Heart right ventricle (tissue), 16 donors: Measurements from ENCODE around the gene NIT2. TPM values are rescaled to one million over a fixed set of nuclear protein-coding genes. Genes with fewer than 3 reads are reported as not detected.
A peak's percentile ranks its signal among the peaks of the same experiment; 100 is the strongest.

Experiments used
- ATAC-seq, 8 donors: fragments of 200-7000 bp; cut with Tn5 transposase; one replicate each; pipeline ENCODE4 v1.9.1; 2020; ENCODE audit warnings: mild to moderate bottlenecking in 8 of 8, moderate library complexity in 8 of 8, moderate number of reproducible peaks in 1 of 8
- DNase-seq, 2 donors: peaks; one replicate each; pipeline ENCODE4 v3.0.0-alpha.2; 2020
- H3K27ac ChIP-seq, 10 donors: fragments of 200-600 bp; sonication (generic) in 2 of 10; one replicate each; pipeline versions ENCODE4 v1.5.0 to v1.8.0; 2020 to 2022; ENCODE audit warnings: mild to moderate bottlenecking in 3 of 10
- H3K27me3 ChIP-seq, 7 donors: fragments of 200-600 bp; one replicate each; pipeline ENCODE4 v1.8.0; 2021 to 2022; ENCODE audit warnings: mild to moderate bottlenecking in 2 of 7
- H3K36me3 ChIP-seq, 9 donors: fragments of 200-600 bp; sonication (generic) in 1 of 9; one replicate each; pipeline versions ENCODE4 v1.5.0 to v1.8.0; 2020 to 2022; ENCODE audit warnings: mild to moderate bottlenecking in 2 of 9
- H3K4me1 ChIP-seq, 9 donors: fragments of 200-600 bp; sonication (generic) in 1 of 9; one replicate each; pipeline versions ENCODE4 v1.5.0 to v1.8.0; 2020 to 2022; ENCODE audit warnings: mild to moderate bottlenecking in 4 of 9
- H3K4me3 ChIP-seq, 10 donors: fragments of 200-600 bp; sonication (generic) in 2 of 10; one replicate each; pipeline versions ENCODE4 v1.5.0 to v1.8.0; 2020 to 2022; ENCODE audit warnings: mild to moderate bottlenecking in 7 of 10, moderate library complexity in 2 of 10
- H3K9me3 ChIP-seq, 11 donors: fragments of 200-600 bp in 10 of 11; sonication (generic) in 2 of 11; one replicate each; pipeline versions ENCODE4 v1.5.0 to v1.8.0; 2013 to 2022; ENCODE audit warnings: mild to moderate bottlenecking in 2 of 11, control low read depth in 1 of 11, moderate library complexity in 1 of 11
- CTCF ChIP-seq, 9 donors: fragments of 200-600 bp; sonication (generic) in 2 of 9; IDR thresholded peaks; one replicate each; pipeline versions ENCODE4 v1.5.0 to v1.8.0; 2021 to 2022; ENCODE audit warnings: antibody characterized with exemption in 9 of 9, mild to moderate bottlenecking in 5 of 9, moderate library complexity in 1 of 9
- WGBS, 2 donors: extraction: QIAGEN DNeasy Blood & Tissue Kit; methylation state at CpG; one replicate each; pipeline ENCODE4 v1.1.7; 2013; ENCODE audit warnings: inconsistent platforms in 1 of 2; 5-methylcytosine and 5-hydroxymethylcytosine counted together
- intact Hi-C, 10 donors: fragments of 100-400 bp; cut with DNase I; formaldehyde crosslinking; loops; one replicate each; pipeline versions ENCODE4 v1.11.1 to v1.14.2; 2022
- polyA plus RNA-seq, 2 donors: library from polyadenylated mRNA; stranded (reverse); fragments of 200-250 nt; gene quantifications; one replicate each; pipeline ENCODE4 v1.2.3, GENCODE V29; 2013
- total RNA-seq, 10 donors: library from RNA; stranded (reverse); fragmentation: NEBNext Ultra II Directional in 3 of 10; extraction: Animal tissue kit (Norgen Biotek cat#: 25700) in 3 of 10; gene quantifications; one replicate each; pipeline versions ENCODE4 v1.2.1 to v1.2.4, GENCODE V29; 2021 to 2023
- donor health status: Arrhythmogenic right ventricular cardiomyopathy.
- donor health status: ischemic (EF 13 %, LVEDD 7.1; RV severe dilation, severe dysfunction).
- donor health status: healthy with polysubstance abuse.
- donor health status: DM: no; HTN: yes; CAD: no.
- donor health status: DM: no; HTN: no; CAD: no.
- donor health status: ischemic (EF 25% LVEDD 6.9; RV normal size, moderate dysfunction).
- donor health status: ischemic (EF 25% LVEDD 5.7; RV mildly dilated, moderate dysfunction).
- donor health status: healthy.
- donor health status: DM: yes; HTN: yes; CAD: no.
- donor health status: Ischemic cardiomyopathy.
- donor health status: ischemic (EF 35%, LVEDD 5.7; RV mildly dilated, moderate dysfunction).
- donor health status: nonischemic (EF 11% LVEDD 7.7; RV severe dilation, severe dysfunction).
- donor health status: DM: yes; HTN: yes; CAD: no.
- donor health status: PGD.
- donor health status: ischemic (EF 29% LVEDD 5.4; RV normal size, mild dysfunction).
- donor health status: nonischemic (EF 23%, LVEDD 6.1; RV moderate dilation, normal function).

The NIT2 gene
- total and polyA plus RNA-seq, 12 donors, result 14.7 to 56.7 (median 44.0) TPM

DNA sequence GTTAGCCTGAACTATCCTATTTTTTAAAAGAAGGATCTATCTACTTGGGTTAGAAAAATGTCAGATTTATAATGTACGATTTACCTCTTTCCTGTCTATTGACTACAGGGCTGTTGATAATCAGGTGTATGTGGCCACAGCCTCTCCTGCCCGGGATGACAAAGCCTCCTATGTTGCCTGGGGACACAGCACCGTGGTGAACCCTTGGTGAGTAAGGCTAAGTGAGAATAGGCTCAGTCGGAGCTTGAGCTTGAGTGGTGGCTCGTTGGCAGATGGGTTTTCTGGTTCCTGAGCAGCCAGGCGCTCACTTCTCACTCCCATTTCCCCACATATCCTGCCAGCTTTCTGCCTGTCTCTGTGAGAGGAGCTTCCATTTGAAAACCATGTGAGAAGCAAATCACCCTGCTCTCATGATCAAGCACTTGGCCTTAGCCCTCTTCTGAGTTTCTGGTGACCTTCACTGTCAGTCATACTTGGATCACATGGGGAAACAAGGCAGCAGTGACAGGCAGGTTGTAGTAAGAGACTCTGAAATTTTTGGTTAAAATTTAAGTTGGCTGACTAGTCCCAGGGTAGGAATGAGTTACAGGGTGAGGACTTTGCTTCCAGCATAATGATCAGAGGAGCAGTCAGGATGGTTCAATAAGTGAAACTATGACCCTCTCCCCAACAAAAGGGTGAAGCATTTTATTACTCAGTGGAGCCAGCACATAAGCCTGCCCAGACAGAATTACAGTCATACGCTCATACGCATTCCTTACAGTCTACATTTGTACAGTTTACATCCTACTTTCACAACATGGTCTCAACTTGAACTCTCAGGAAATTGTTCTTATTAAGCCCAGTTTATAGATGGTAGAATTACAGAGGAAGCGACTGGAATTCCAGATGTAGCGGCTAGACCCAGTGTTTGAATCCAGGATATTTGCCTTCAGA is 18.0 kb downstream of the NIT2 start:
- ATAC-seq, result peak in 2 of 8 donors; percentile 39 to 42
- no peak for DNase-seq
- Histone ChIP-seq H3K27ac (no peak overlapping the region), H3K9me3 (peaks cover 0 to 3% (median 0%) of the 10 kb centered on the region in 11 donors), H3K4me3 (no peak overlapping the region), H3K4me1 (no peaks in the 10 kb centered on the region), H3K27me3 (no peaks in the 10 kb centered on the region), H3K36me3 (peaks cover 0 to 91% (median 35%) of the 10 kb centered on the region in 9 donors)
- TF ChIP-seq CTCF (IDR thresholded peaks at IDR 0.05), result no peak
- intact Hi-C loops, result no loop called here
- WGBS, 2 donors, result 90 to 94% methylated on average over 10 of the region's 10 CpGs

GRCh38 chr3:100354850-100355249 is 20.3 kb downstream of the NIT2 start:
- H3K27ac ChIP-seq, result no peak overlapping the region
- H3K4me3 ChIP-seq, result no peak overlapping the region
- intact Hi-C loops, result no loop called here
- WGBS, 2 donors, result 94 to 98% methylated on average over 3 of the region's 3 CpGs
- H3K36me3 ChIP-seq, result peaks cover 0 to 91% (median 26%) of the 10 kb centered on the region in 9 donors
- DNase-seq (no peak), ATAC-seq (no peak)
- TF ChIP-seq CTCF (IDR thresholded peaks at IDR 0.05), result no peak
- no peaks in the 10 kb centered on the region for H3K4me1 ChIP-seq
- peaks cover 0 to 3% (median 0%) of the 10 kb centered on the region in 11 donors for H3K9me3 ChIP-seq
- H3K27me3 ChIP-seq, result no peaks in the 10 kb centered on the region

DNA sequence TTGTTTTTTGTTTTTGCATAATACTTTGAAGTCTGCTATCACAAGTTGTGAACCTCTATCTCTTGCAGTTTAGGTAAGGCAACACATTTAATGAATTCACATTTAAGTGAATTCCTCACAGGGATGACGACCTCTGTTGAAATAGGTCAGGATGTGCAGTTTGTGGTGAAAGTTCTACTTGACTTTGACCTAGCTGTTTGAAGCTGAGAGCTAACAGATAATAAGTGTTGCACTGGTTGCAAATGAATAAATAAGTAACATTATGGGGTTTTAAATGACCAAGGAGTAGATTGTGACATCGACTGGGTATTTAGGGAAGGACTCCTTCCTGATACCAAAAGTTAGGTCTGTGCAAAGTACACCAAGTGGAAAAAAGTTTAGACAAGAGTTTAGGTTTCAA is 23.9 kb downstream of the NIT2 start:
- TF ChIP-seq CTCF (IDR thresholded peaks at IDR 0.05), result no peak
- Histone ChIP-seq H3K27ac (no peak overlapping the region), H3K36me3 (peaks cover 0 to 99% (median 41%) of the 10 kb centered on the region in 9 donors), H3K4me3 (no peak overlapping the region), H3K27me3 (no peaks in the 10 kb centered on the region), H3K4me1 (no peaks in the 10 kb centered on the region), H3K9me3 (peaks cover 0 to 13% (median 6%) of the 10 kb centered on the region in 11 donors)
- ATAC-seq, result no peak
- WGBS, 2 donors, result 92 to 95% methylated on average over 2 of the region's 2 CpGs
- DNase-seq, result no peak
- intact Hi-C loops, result no loop called here

GRCh38 chr3:100359035-100359434 is 24.5 kb downstream of the NIT2 start:
- DNase-seq, result no peak
- Histone ChIP-seq H3K4me3 (no peak overlapping the region), H3K9me3 (peaks cover 0 to 13% (median 6%) of the 10 kb centered on the region in 11 donors), H3K36me3 (peaks cover 0 to 99% (median 41%) of the 10 kb centered on the region in 9 donors), H3K27me3 (no peaks in the 10 kb centered on the region), H3K27ac (no peak overlapping the region), H3K4me1 (no peaks in the 10 kb centered on the region)
- intact Hi-C loops, result no loop called here
- TF ChIP-seq CTCF (IDR thresholded peaks at IDR 0.05), result no peak
- no peak for ATAC-seq
- 92% methylated on average over 3 of the region's 3 CpGs for WGBS, 2 donors
